GM12878 (cell line): ENCODE measurements around the gene HMGB1.

Experiments used
- ATF3 ChIP-seq: IDR thresholded peaks from 2 replicates; pipeline ENCODE4 v1.6.1; 2011; ENCODE audit warnings: low read depth, mild to moderate bottlenecking, low read length, moderate library complexity, borderline replicate concordance; ENCODE audit errors: extremely low read depth
- BRCA1 ChIP-seq: IDR thresholded peaks from 2 replicates; pipeline ENCODE4 v1.6.1; 2011; ENCODE audit warnings: low read depth, low read length, improper control_type of control experiment
- CREB1 ChIP-seq: IDR thresholded peaks from 2 replicates; pipeline ENCODE4 v1.6.1; 2012; ENCODE audit warnings: low read depth, mild to moderate bottlenecking, inconsistent platforms
- CTCF ChIP-seq, 3 experiments: IDR thresholded peaks in 2 of 3; conservative IDR thresholded peaks in 1 of 3; 2 replicates each; pipeline ENCODE4 v1.5.1; 2011; ENCODE audit warnings: low read depth in 3 of 3, low read length in 3 of 3, mild to moderate bottlenecking in 3 of 3, control low read depth in 2 of 3, moderate library complexity in 2 of 3, inconsistent platforms in 1 of 3, mixed read lengths in 1 of 3; ENCODE audit not compliant: control insufficient read depth in 2 of 3, insufficient read depth in 1 of 3; ENCODE audit errors: extremely low read depth in 1 of 3
- EGR1 ChIP-seq, 2 experiments: IDR thresholded peaks; 1 replicate in 1 of 2; 2 replicates in 1 of 2; pipeline ENCODE4 v1.6.1; 2011 to 2012; ENCODE audit warnings: low read depth in 2 of 2, low read length in 2 of 2, borderline replicate concordance in 1 of 2, mild to moderate bottlenecking in 1 of 2, moderate library complexity in 1 of 2
- JUND ChIP-seq: IDR thresholded peaks from 2 replicates; pipeline ENCODE4 v1.6.1; 2012; ENCODE audit warnings: low read depth, mild to moderate bottlenecking, low read length, improper control_type of control experiment, moderate library complexity
- KDM1A ChIP-seq: fragments of 200-600 bp; sonication (generic); IDR thresholded peaks from 2 replicates; pipeline ENCODE4 v1.6.1; 2016; ENCODE audit warnings: borderline replicate concordance
- NR2C1 ChIP-seq: fragments of 450-650 bp; IDR thresholded peaks from 2 replicates; pipeline ENCODE4 v1.6.1; 2017; ENCODE audit warnings: antibody characterized with exemption, mild to moderate bottlenecking, moderate library complexity
- POLR2A ChIP-seq: IDR thresholded peaks from 2 replicates; pipeline ENCODE4 v1.6.1; 2011; ENCODE audit warnings: low read depth, mild to moderate bottlenecking, low read length
- POLR2AphosphoS5 ChIP-seq: IDR thresholded peaks from 2 replicates; pipeline ENCODE4 v1.6.1; 2011; ENCODE audit warnings: mild to moderate bottlenecking, low read length, inconsistent platforms

GRCh38 chr13:30450066-30450465, 15.7 kb downstream of the HMGB1 start:
- TF ChIP-seq ATF3 (no peak), JUND (no peak), EGR1 (IDR thresholded peaks at IDR 0.05; ENCODE audit: borderline replicate concordance in 1 of 2, low read depth in 2 of 2, low read length in 2 of 2) (no peak), NR2C1 (no peak), POLR2AphosphoS5 (no peak), KDM1A (no peak), BRCA1 (no peak), POLR2A (no peak), CTCF (IDR thresholded peaks at IDR 0.05 in 2 of 3, conservative IDR thresholded peaks at IDR 0.05 in 1 of 3; ENCODE audit: control insufficient read depth in 2 of 3, extremely low read depth in 1 of 3, insufficient read depth in 1 of 3, low read depth in 3 of 3, low read length in 3 of 3) (no peak), CREB1 (no peak)
